GM12878 (cell line): ENCODE measurements around the gene NUDT3. TPM values are rescaled to one million over a fixed set of nuclear protein-coding genes. Genes with fewer than 3 reads are reported as not detected.

ENCODE experiments used
- ATAC-seq: fragments of 200-7000 bp; cut with Tn5 transposase; 3 replicates; pipeline ENCODE4 v1.9.1; 2020; ENCODE audit warnings: mild to moderate bottlenecking, moderate library complexity
- BruUV-seq: library from RNA; stranded (reverse); fragments of 400-500 nt; replicated peaks from 2 replicates; lab custom pipeline; 2021; lab: Mats Ljungman, UMichigan
- CTCF ChIA-PET: fragments of 300-600 bp; sonication (Branson Sonifier 250); formaldehyde crosslinking; extraction: SDS; loops from one replicate; lab custom pipeline; 2021; ENCODE audit warnings: inconsistent platforms; lab: Yijun Ruan, JAX
- POLR2A ChIA-PET: fragments of 350-600 bp; formaldehyde crosslinking; extraction: SDS; loops from one replicate; lab custom pipeline; 2021; ENCODE audit warnings: inconsistent platforms; lab: Charles Lee
- RAD21 ChIA-PET: fragments of 300-600 bp; sonication (Branson Sonifier 250); formaldehyde crosslinking; loops from one replicate; lab custom pipeline; 2023; ENCODE audit warnings: antibody characterized with exemption; ENCODE audit not compliant: unreplicated experiment; lab: Charles Lee
- SMC1A ChIA-PET: fragments of 300-600 bp; sonication (Branson Sonifier 250); formaldehyde crosslinking; loops from one replicate; lab custom pipeline; 2023; ENCODE audit not compliant: unreplicated experiment, uncharacterized antibody; lab: Charles Lee
- DNase-seq: peaks from one replicate; pipeline ENCODE4 v3.0.0-alpha.2; 2011; ENCODE audit warnings: low read depth, low spot score
- FAIRE-seq: peaks from 3 replicates; lab custom pipeline; 2011; peaks lifted over from hg19 to GRCh38; lab: Jason Lieb, UNC
- H2AFZ ChIP-seq: 2 replicates; pipeline ENCODE4 v1.6.0; 2011; ENCODE audit warnings: low read depth, low read length, control low read depth; ENCODE audit not compliant: control insufficient read depth
- H3K27ac ChIP-seq: 2 replicates; pipeline ENCODE4 v1.5.1; 2011; ENCODE audit warnings: control low read depth; ENCODE audit not compliant: control insufficient read depth, insufficient read depth
- H3K27me3 ChIP-seq, 2 experiments: replicated peaks in 1 of 2; 2 replicates each; pipeline versions ENCODE4 v1.6.0 to v1.6.1; 2011; ENCODE audit warnings: low read length in 1 of 2; ENCODE audit not compliant: control insufficient read depth in 2 of 2, insufficient read depth in 2 of 2
- H3K36me3 ChIP-seq, 2 experiments: 2 replicates each; pipeline ENCODE4 v1.5.1; 2011; ENCODE audit warnings: low read length in 1 of 2; ENCODE audit not compliant: control insufficient read depth in 2 of 2, insufficient read depth in 2 of 2
- H3K4me1 ChIP-seq: 2 replicates; pipeline ENCODE4 v1.6.1; 2011; ENCODE audit warnings: mild to moderate bottlenecking, low read length, moderate library complexity, mixed read lengths; ENCODE audit not compliant: control insufficient read depth, insufficient read depth
- H3K4me2 ChIP-seq: 2 replicates; pipeline ENCODE4 v1.6.0; 2011; ENCODE audit warnings: control low read depth; ENCODE audit not compliant: control insufficient read depth, insufficient read depth
- H3K4me3 ChIP-seq: fragments of 200-600 bp; sonication (generic); 2 replicates; pipeline ENCODE4 v1.5.1; 2016
- H3K79me2 ChIP-seq: 2 replicates; pipeline ENCODE4 v1.6.0; 2011; ENCODE audit warnings: low read length; ENCODE audit not compliant: control insufficient read depth, insufficient read depth
- H3K9ac ChIP-seq: 2 replicates; pipeline ENCODE4 v1.8.0; 2011; ENCODE audit warnings: low read length, control low read depth, mixed read lengths; ENCODE audit not compliant: control insufficient read depth, insufficient read depth
- H3K9me3 ChIP-seq: replicated peaks from 3 replicates; pipeline ENCODE4 v1.5.1; 2011; ENCODE audit warnings: mild to moderate bottlenecking, low read length; ENCODE audit not compliant: control insufficient read depth, insufficient read depth
- H4K20me1 ChIP-seq: 2 replicates; pipeline ENCODE4 v1.6.0; 2011; ENCODE audit not compliant: control insufficient read depth, insufficient read depth
- BCL11A ChIP-seq: IDR thresholded peaks from 2 replicates; pipeline ENCODE4 v1.6.1; 2011; ENCODE audit warnings: low read depth, low read length
- CHD4 ChIP-seq: fragments of 200-600 bp; sonication (generic); IDR thresholded peaks from 2 replicates; pipeline ENCODE4 v1.6.1; 2016; ENCODE audit warnings: mild to moderate bottlenecking
- GATAD2B ChIP-seq: fragments of 450-650 bp; conservative IDR thresholded peaks from 2 replicates; pipeline ENCODE4 v1.6.1; 2017; ENCODE audit warnings: low read depth, mild to moderate bottlenecking, moderate library complexity
- IRF4 ChIP-seq: IDR thresholded peaks from 2 replicates; pipeline ENCODE4 v1.6.1; 2011; ENCODE audit warnings: low read depth, low read length
- KAT2A ChIP-seq: conservative IDR thresholded peaks from 2 replicates; pipeline ENCODE4 v1.6.1; 2011; ENCODE audit warnings: low read depth, low read length; ENCODE audit not compliant: control insufficient read depth
- MAX ChIP-seq: IDR thresholded peaks from 2 replicates; pipeline ENCODE4 v1.6.1; 2012; ENCODE audit warnings: low read depth, low read length, improper control_type of control experiment
- MLLT1 ChIP-seq: fragments of 450-650 bp; IDR thresholded peaks from 2 replicates; pipeline ENCODE4 v1.6.1; 2016; ENCODE audit warnings: mild to moderate bottlenecking
- NFYA ChIP-seq: IDR thresholded peaks from 2 replicates; pipeline ENCODE4 v1.6.1; 2011; ENCODE audit warnings: low read depth, mild to moderate bottlenecking, low read length, improper control_type of control experiment, borderline replicate concordance
- NR2C1 ChIP-seq: fragments of 450-650 bp; IDR thresholded peaks from 2 replicates; pipeline ENCODE4 v1.6.1; 2017; ENCODE audit warnings: antibody characterized with exemption, mild to moderate bottlenecking, moderate library complexity
- SMC3 ChIP-seq: IDR thresholded peaks from 2 replicates; pipeline ENCODE4 v1.6.1; 2011; ENCODE audit warnings: low read length, improper control_type of control experiment, borderline replicate concordance
- TAF1 ChIP-seq: IDR thresholded peaks from 2 replicates; pipeline ENCODE4 v1.6.1; 2011; ENCODE audit warnings: mild to moderate bottlenecking, low read depth, low read length, borderline replicate concordance
- WGBS: methylation state at CpG from one replicate; pipeline ENCODE4 v1.1.6; 2016; ENCODE audit warnings: low lambda C conversion rate; ENCODE audit not compliant: insufficient replicate concordance, insufficient coverage; ENCODE audit errors: missing lambda C conversion rate; 5-methylcytosine and 5-hydroxymethylcytosine counted together
- in situ Hi-C: fragments of 300-500 bp; cut with MboI; formaldehyde crosslinking; loops from 9 replicates; pipeline ENCODE4 v1.14.3; 2018; ENCODE audit warnings: mixed read lengths
- intact Hi-C: fragments of 100-400 bp; cut with micrococcal nuclease; formaldehyde crosslinking; loops from one replicate; pipeline ENCODE4 v1.14.2; 2022; ENCODE audit not compliant: unreplicated experiment
- polyA plus RNA-seq, 11 experiments: library from polyadenylated mRNA; depleted of rRNA in 4 of 11; unstranded in 6 of 11; stranded (reverse) in 5 of 11; fragments of >200 nt; fragmentation: Nextera tagmentation in 4 of 11; fragmentation: Illumina TruSeq in 1 of 11; extraction: Ambion mirVana in 4 of 11; extraction: Trizol in 1 of 11; gene quantifications; 1 replicate in 1 of 11; 2 replicates in 10 of 11; pipeline versions ENCODE4 v1.2.1 to v1.2.3, GENCODE V29; 2011 to 2016; ENCODE audit warnings: inconsistent platforms in 2 of 11, missing spikeins in 2 of 11, low read depth in 1 of 11
- total RNA-seq, 4 experiments: library from RNA; depleted of rRNA in 3 of 4; stranded (reverse); fragments of >200 nt in 3 of 4; fragmentation: Illumina TruSeq in 1 of 4; extraction: Trizol in 1 of 4; gene quantifications; 2 replicates each; pipeline versions ENCODE4 v1.2.1 to v1.2.3, GENCODE V29; 2013 to 2021

Gene NUDT3
- total and polyA plus RNA-seq, 10 of the 15 experiments (the other 5 are each of a cell fraction or from before 2014, with no cell fraction given): 2.4 to 32.3 (median 25.5) TPM

GRCh38 chr6:34232901-34233300, 159.6 kb downstream of the NUDT3 start:
- intact Hi-C loops: no loop called here
- H3K4me2 ChIP-seq: no peak overlapping the region
- H3K9me3 ChIP-seq: no peaks in the 10 kb centered on the region
- H3K4me3 ChIP-seq: no peak overlapping the region
- H3K27ac ChIP-seq: no peak overlapping the region
- in situ Hi-C loops: loop anchor here (25.0 kb wide), 1 partner anchor 379 kb away; no protein-coding TSS in a partner anchor
- no peak overlapping the region for H3K9ac ChIP-seq
- H3K79me2 ChIP-seq: peaks cover 9% of the 10 kb centered on the region
- H3K27me3 ChIP-seq: no peaks in the 10 kb centered on the region
- WGBS: 69% methylated on average over 5 of the region's 5 CpGs
- ChIA-PET SMC1A (interaction anchor here (1.4 kb wide), 1 partner anchor 9 kb away, joined by 4 read pairs; no protein-coding TSS in a partner anchor), RAD21 (interaction anchor here (1.5 kb wide), 1 partner anchor 36 kb away, joined by 3 read pairs; no protein-coding TSS in a partner anchor)
- peaks cover 27% of the 10 kb centered on the region for H3K4me1 ChIP-seq
- no peak for ATAC-seq
- H4K20me1 ChIP-seq: no peaks in the 10 kb centered on the region
- FAIRE-seq: no peak
- H3K36me3 ChIP-seq: no peaks in the 10 kb centered on the region
- TF ChIP-seq NR2C1: no peak
- TF ChIP-seq MAX: no peak
- no peak for TF ChIP-seq TAF1
- TF ChIP-seq GATAD2B: no peak
- TF ChIP-seq, all 136 proteins: peak for 0
- H2AFZ ChIP-seq: no peak overlapping the region
- ChIA-PET CTCF (no interaction called here), POLR2A (interaction anchor here (2.2 kb wide), 1 partner anchor 9 kb away, joined by 7 read pairs; no protein-coding TSS in a partner anchor)
- no TSS peak for BruUV-seq
- DNase-seq: no peak

GRCh38 chr6:34231566-34232336, 160.7 kb downstream of the NUDT3 start:
- peaks cover 3% of the 10 kb centered on the region for H3K79me2 ChIP-seq
- ATAC-seq (no peak), DNase-seq (no peak), FAIRE-seq (no peak)
- intact Hi-C loops: no loop called here
- no peaks in the 10 kb centered on the region for H3K27me3 ChIP-seq
- no peaks in the 10 kb centered on the region for H4K20me1 ChIP-seq
- peaks cover 34% of the 10 kb centered on the region for H3K4me1 ChIP-seq
- in situ Hi-C loops: loop anchor here (25.0 kb wide), 1 partner anchor 381 kb away; no protein-coding TSS in a partner anchor
- H3K4me2 ChIP-seq: no peak overlapping the region
- BruUV-seq: no TSS peak
- POLR2A ChIA-PET: interaction anchor here (0.6 to 2.2 kb wide), 2 partner anchors 8 to 1315 kb away, joined by 3 to 7 read pairs; no protein-coding TSS in a partner anchor
- H3K27ac ChIP-seq: no peak overlapping the region
- no peaks in the 10 kb centered on the region for H3K36me3 ChIP-seq
- WGBS: 94% methylated on average over 17 of the region's 17 CpGs
- SMC1A ChIA-PET: no interaction called here
- no peak overlapping the region for H3K9ac ChIP-seq
- H2AFZ ChIP-seq: no peak overlapping the region
- CTCF ChIA-PET: no interaction called here
- no peak overlapping the region for H3K4me3 ChIP-seq
- no peaks in the 10 kb centered on the region for H3K9me3 ChIP-seq
- RAD21 ChIA-PET: interaction anchor here (1.5 kb wide), 1 partner anchor 35 kb away, joined by 3 read pairs; no protein-coding TSS in a partner anchor
- TF ChIP-seq SMC3 (no peak), IRF4 (no peak), CHD4 (no peak), KAT2A (no peak), BCL11A (no peak), MLLT1 (no peak), NFYA (no peak)
